Neural progenitor cell (in vitro differentiated cells): Measurements from ENCODE around the gene ADA. TPM values are rescaled to one million over a fixed set of nuclear protein-coding genes. Genes with fewer than 3 reads are reported as not detected.

Experiments
- DNase-seq: peaks from one replicate; pipeline ENCODE4 v3.0.0-alpha.2; 2016; ENCODE audit warnings: low spot score
- H2AFZ ChIP-seq: fragments of 200-600 bp; sonication (generic); replicated peaks from 2 replicates; pipeline ENCODE4 v1.6.1; 2016; ENCODE audit warnings: antibody characterized with exemption
- H3F3A ChIP-seq: fragments of 200-600 bp; sonication (generic); 2 replicates; pipeline ENCODE4 v1.6.1; 2016; ENCODE audit warnings: antibody characterized with exemption, low read depth
- H3K27ac ChIP-seq: fragments of 200-600 bp; sonication (generic); 2 replicates; pipeline ENCODE4 v1.5.1; 2016; ENCODE audit warnings: mild to moderate bottlenecking
- H3K27me3 ChIP-seq: fragments of 200-600 bp; sonication (generic); 2 replicates; pipeline ENCODE4 v1.6.1; 2016; ENCODE audit warnings: mild to moderate bottlenecking, moderate library complexity
- H3K36me3 ChIP-seq: fragments of 200-600 bp; sonication (generic); 2 replicates; pipeline ENCODE4 v1.5.1; 2016
- H3K4me1 ChIP-seq: fragments of 200-600 bp; sonication (generic); 2 replicates; pipeline ENCODE4 v1.6.1; 2016; ENCODE audit warnings: mixed run types
- H3K4me2 ChIP-seq: fragments of 200-600 bp; sonication (generic); 2 replicates; pipeline ENCODE4 v1.6.1; 2016
- H3K4me3 ChIP-seq: fragments of 200-600 bp; sonication (generic); 2 replicates; pipeline ENCODE4 v1.5.1; 2016
- H3K79me2 ChIP-seq: fragments of 200-600 bp; sonication (generic); 2 replicates; pipeline ENCODE4 v1.6.1; 2016; ENCODE audit warnings: low read depth
- H3K9ac ChIP-seq: fragments of 200-600 bp; sonication (generic); 2 replicates; pipeline ENCODE4 v1.6.1; 2016
- H3K9me3 ChIP-seq: fragments of 200-600 bp; sonication (generic); 2 replicates; pipeline ENCODE4 v1.5.1; 2016; ENCODE audit warnings: low read depth
- H4K20me1 ChIP-seq: fragments of 200-600 bp; sonication (generic); 2 replicates; pipeline ENCODE4 v1.6.1; 2016; ENCODE audit warnings: low read depth
- H3K27ac Mint-ChIP-seq: 3 replicates; pipeline ENCODE4 v1.8.0; 2021; ENCODE audit warnings: mixed read lengths
- H3K27me3 Mint-ChIP-seq: 2 replicates; pipeline ENCODE4 v1.8.0; 2022; ENCODE audit warnings: low read depth, mild to moderate bottlenecking, inconsistent platforms, moderate library complexity, mixed read lengths; ENCODE audit not compliant: insufficient read depth
- H3K36me3 Mint-ChIP-seq: 3 replicates; pipeline ENCODE4 v1.8.0; 2021; ENCODE audit warnings: mixed read lengths
- H3K4me1 Mint-ChIP-seq: 3 replicates; pipeline ENCODE4 v1.8.0; 2021; ENCODE audit warnings: mixed read lengths
- H3K4me3 Mint-ChIP-seq: 3 replicates; pipeline ENCODE4 v1.8.0; 2021; ENCODE audit warnings: mild to moderate bottlenecking, moderate library complexity, mixed read lengths
- H3K9me3 Mint-ChIP-seq: 3 replicates; pipeline ENCODE4 v1.8.0; 2020; ENCODE audit warnings: mixed read lengths
- CTCF ChIP-seq: fragments of 200-600 bp; sonication (generic); IDR thresholded peaks from 2 replicates; pipeline ENCODE4 v1.5.1; 2017; ENCODE audit warnings: antibody characterized with exemption, mild to moderate bottlenecking
- EZH2 ChIP-seq: fragments of 200-600 bp; sonication (generic); IDR thresholded peaks from 2 replicates; pipeline ENCODE4 v1.6.1; 2017; ENCODE audit warnings: antibody characterized with exemption, mild to moderate bottlenecking, moderate library complexity
- EZH2phosphoT487 ChIP-seq: fragments of 200-600 bp; sonication (generic); IDR thresholded peaks from 2 replicates; pipeline ENCODE4 v1.6.1; 2017; ENCODE audit warnings: antibody characterized with exemption
- total RNA-seq: library from RNA; depleted of rRNA; stranded (reverse); fragments of >200 nt; gene quantifications from 2 replicates; pipeline ENCODE4 v1.2.3, GENCODE V29; 2015; ENCODE audit warnings: low replicate concordance

ADA gene
- total RNA-seq, 1 donor from 2014 or later: 29.7 TPM

GRCh38 chr20:44600758-44601201, 50.7 kb downstream of the ADA start:
- Histone ChIP-seq H2AFZ (no peak overlapping the region), H3K4me2 (no peak overlapping the region), H3K4me1 (peaks cover 6% of the 10 kb centered on the region), H3K4me3 (no peak overlapping the region), H4K20me1 (no peaks in the 10 kb centered on the region), H3K36me3 (no peaks in the 10 kb centered on the region), H3K27me3 (no peaks in the 10 kb centered on the region), H3K27ac (no peak overlapping the region), H3K79me2 (no peaks in the 10 kb centered on the region), H3F3A (no peaks in the 10 kb centered on the region), H3K9ac (no peak overlapping the region), H3K9me3 (no peaks in the 10 kb centered on the region)
- peaks cover 25% of the 10 kb centered on the region for H3K4me1 Mint-ChIP-seq
- H3K27ac Mint-ChIP-seq: no peak overlapping the region
- DNase-seq: no peak
- H3K27me3 Mint-ChIP-seq: peaks cover 6% of the 10 kb centered on the region
- TF ChIP-seq EZH2phosphoT487 (no peak), EZH2 (no peak), CTCF (no peak)
- H3K4me3 Mint-ChIP-seq: no peak overlapping the region
- H3K36me3 Mint-ChIP-seq: no peaks in the 10 kb centered on the region
- no peaks in the 10 kb centered on the region for H3K9me3 Mint-ChIP-seq

DNA sequence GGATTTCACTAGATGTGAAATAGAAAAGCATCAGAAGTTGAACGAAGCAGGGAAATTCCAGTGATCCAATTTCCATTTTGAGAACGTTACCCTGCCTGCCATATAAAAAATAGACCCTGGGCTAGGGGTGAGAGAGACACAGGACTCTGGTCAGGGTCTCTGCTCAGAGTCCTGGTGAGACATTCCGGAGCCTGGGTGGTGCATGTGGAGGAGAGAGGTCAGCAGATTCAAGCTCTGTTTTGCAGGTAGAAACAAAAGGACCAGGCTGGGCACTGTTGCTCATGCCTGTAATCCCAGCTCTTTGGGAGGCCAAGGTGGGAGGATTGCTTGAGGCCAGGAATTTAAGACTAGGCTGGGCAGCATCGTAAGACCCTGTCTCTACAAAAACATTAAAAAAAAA, 51.2 kb downstream of the ADA start:
- Histone ChIP-seq H2AFZ (no peak overlapping the region), H4K20me1 (no peaks in the 10 kb centered on the region), H3K27ac (no peak overlapping the region), H3F3A (no peaks in the 10 kb centered on the region), H3K9ac (no peak overlapping the region), H3K4me1 (peaks cover 6% of the 10 kb centered on the region), H3K4me3 (no peak overlapping the region), H3K4me2 (no peak overlapping the region), H3K9me3 (no peaks in the 10 kb centered on the region), H3K36me3 (no peaks in the 10 kb centered on the region), H3K79me2 (no peaks in the 10 kb centered on the region), H3K27me3 (no peaks in the 10 kb centered on the region)
- no peak overlapping the region for H3K4me3 Mint-ChIP-seq
- no peaks in the 10 kb centered on the region for H3K36me3 Mint-ChIP-seq
- peaks cover 6% of the 10 kb centered on the region for H3K27me3 Mint-ChIP-seq
- no peak for DNase-seq
- no peaks in the 10 kb centered on the region for H3K9me3 Mint-ChIP-seq
- no peak overlapping the region for H3K27ac Mint-ChIP-seq
- TF ChIP-seq CTCF: no peak
- TF ChIP-seq EZH2phosphoT487: no peak
- TF ChIP-seq EZH2: no peak
- H3K4me1 Mint-ChIP-seq: peaks cover 25% of the 10 kb centered on the region

- H3K27ac Mint-ChIP-seq: no peak overlapping the region
- no peaks in the 10 kb centered on the region for H3K27me3 ChIP-seq
- no peaks in the 10 kb centered on the region for H3K9me3 Mint-ChIP-seq
- H3K27ac ChIP-seq: no peak overlapping the region
- peaks cover 6% of the 10 kb centered on the region for H3K27me3 Mint-ChIP-seq
- H3K79me2 ChIP-seq: no peaks in the 10 kb centered on the region
- no peak overlapping the region for H3K9ac ChIP-seq
- H3K36me3 Mint-ChIP-seq: no peaks in the 10 kb centered on the region
- H3K36me3 ChIP-seq: no peaks in the 10 kb centered on the region
- no peak for TF ChIP-seq EZH2
- TF ChIP-seq CTCF: no peak
- TF ChIP-seq EZH2phosphoT487: no peak
- no peaks in the 10 kb centered on the region for H3K9me3 ChIP-seq
- no peak overlapping the region for H3K4me3 Mint-ChIP-seq
- no peak for DNase-seq
- H3K4me3 ChIP-seq: no peak overlapping the region
- no peaks in the 10 kb centered on the region for H4K20me1 ChIP-seq
- H3K4me2 ChIP-seq: no peak overlapping the region
- H3F3A ChIP-seq: no peaks in the 10 kb centered on the region
- no peak overlapping the region for H2AFZ ChIP-seq
- H3K4me1 Mint-ChIP-seq: peaks cover 25% of the 10 kb centered on the region
- peaks cover 6% of the 10 kb centered on the region for H3K4me1 ChIP-seq
Observed at GRCh38 chr20:44599715-44600114, 51.8 kb downstream of the ADA start.
